ENCODE measurements around the gene FAM107B.

- no peak for TF ChIP-seq EZH2 (IDR thresholded peaks at IDR 0.05; ENCODE audit: low read depth, unreplicated experiment)
- TF ChIP-seq ZNF331 (CRISPR knock-in tag; IDR thresholded peaks at IDR 0.05; ENCODE audit: low read depth): no peak
- TF ChIP-seq, protein P1, sequence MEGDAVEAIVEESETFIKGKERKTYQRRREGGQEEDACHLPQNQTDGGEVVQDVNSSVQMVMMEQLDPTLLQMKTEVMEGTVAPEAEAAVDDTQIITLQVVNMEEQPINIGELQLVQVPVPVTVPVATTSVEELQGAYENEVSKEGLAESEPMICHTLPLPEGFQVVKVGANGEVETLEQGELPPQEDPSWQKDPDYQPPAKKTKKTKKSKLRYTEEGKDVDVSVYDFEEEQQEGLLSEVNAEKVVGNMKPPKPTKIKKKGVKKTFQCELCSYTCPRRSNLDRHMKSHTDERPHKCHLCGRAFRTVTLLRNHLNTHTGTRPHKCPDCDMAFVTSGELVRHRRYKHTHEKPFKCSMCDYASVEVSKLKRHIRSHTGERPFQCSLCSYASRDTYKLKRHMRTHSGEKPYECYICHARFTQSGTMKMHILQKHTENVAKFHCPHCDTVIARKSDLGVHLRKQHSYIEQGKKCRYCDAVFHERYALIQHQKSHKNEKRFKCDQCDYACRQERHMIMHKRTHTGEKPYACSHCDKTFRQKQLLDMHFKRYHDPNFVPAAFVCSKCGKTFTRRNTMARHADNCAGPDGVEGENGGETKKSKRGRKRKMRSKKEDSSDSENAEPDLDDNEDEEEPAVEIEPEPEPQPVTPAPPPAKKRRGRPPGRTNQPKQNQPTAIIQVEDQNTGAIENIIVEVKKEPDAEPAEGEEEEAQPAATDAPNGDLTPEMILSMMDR (conservative IDR thresholded peaks at IDR 0.05; ENCODE audit: low read depth in 2 of 2): no peak
- no peak for TF ChIP-seq EZH2phosphoT487 (IDR thresholded peaks at IDR 0.05; ENCODE audit: unreplicated experiment)
- TF ChIP-seq JUNB (IDR thresholded peaks at IDR 0.05; ENCODE audit: unreplicated experiment): no peak
- TF ChIP-seq, protein P2, sequence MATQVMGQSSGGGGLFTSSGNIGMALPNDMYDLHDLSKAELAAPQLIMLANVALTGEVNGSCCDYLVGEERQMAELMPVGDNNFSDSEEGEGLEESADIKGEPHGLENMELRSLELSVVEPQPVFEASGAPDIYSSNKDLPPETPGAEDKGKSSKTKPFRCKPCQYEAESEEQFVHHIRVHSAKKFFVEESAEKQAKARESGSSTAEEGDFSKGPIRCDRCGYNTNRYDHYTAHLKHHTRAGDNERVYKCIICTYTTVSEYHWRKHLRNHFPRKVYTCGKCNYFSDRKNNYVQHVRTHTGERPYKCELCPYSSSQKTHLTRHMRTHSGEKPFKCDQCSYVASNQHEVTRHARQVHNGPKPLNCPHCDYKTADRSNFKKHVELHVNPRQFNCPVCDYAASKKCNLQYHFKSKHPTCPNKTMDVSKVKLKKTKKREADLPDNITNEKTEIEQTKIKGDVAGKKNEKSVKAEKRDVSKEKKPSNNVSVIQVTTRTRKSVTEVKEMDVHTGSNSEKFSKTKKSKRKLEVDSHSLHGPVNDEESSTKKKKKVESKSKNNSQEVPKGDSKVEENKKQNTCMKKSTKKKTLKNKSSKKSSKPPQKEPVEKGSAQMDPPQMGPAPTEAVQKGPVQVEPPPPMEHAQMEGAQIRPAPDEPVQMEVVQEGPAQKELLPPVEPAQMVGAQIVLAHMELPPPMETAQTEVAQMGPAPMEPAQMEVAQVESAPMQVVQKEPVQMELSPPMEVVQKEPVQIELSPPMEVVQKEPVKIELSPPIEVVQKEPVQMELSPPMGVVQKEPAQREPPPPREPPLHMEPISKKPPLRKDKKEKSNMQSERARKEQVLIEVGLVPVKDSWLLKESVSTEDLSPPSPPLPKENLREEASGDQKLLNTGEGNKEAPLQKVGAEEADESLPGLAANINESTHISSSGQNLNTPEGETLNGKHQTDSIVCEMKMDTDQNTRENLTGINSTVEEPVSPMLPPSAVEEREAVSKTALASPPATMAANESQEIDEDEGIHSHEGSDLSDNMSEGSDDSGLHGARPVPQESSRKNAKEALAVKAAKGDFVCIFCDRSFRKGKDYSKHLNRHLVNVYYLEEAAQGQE (IDR thresholded peaks at IDR 0.05; ENCODE audit: unreplicated experiment): no peak
- no peak for TF ChIP-seq CREB1 (CRISPR knock-in tag; IDR thresholded peaks at IDR 0.05; ENCODE audit: low read depth)
- TF ChIP-seq POLR2AphosphoS5 (IDR thresholded peaks at IDR 0.05; ENCODE audit: low read depth): no peak
- TF ChIP-seq, protein P3, sequence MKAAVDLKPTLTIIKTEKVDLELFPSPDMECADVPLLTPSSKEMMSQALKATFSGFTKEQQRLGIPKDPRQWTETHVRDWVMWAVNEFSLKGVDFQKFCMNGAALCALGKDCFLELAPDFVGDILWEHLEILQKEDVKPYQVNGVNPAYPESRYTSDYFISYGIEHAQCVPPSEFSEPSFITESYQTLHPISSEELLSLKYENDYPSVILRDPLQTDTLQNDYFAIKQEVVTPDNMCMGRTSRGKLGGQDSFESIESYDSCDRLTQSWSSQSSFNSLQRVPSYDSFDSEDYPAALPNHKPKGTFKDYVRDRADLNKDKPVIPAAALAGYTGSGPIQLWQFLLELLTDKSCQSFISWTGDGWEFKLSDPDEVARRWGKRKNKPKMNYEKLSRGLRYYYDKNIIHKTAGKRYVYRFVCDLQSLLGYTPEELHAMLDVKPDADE (IDR thresholded peaks at IDR 0.05): no peak
- TF ChIP-seq, protein P4, sequence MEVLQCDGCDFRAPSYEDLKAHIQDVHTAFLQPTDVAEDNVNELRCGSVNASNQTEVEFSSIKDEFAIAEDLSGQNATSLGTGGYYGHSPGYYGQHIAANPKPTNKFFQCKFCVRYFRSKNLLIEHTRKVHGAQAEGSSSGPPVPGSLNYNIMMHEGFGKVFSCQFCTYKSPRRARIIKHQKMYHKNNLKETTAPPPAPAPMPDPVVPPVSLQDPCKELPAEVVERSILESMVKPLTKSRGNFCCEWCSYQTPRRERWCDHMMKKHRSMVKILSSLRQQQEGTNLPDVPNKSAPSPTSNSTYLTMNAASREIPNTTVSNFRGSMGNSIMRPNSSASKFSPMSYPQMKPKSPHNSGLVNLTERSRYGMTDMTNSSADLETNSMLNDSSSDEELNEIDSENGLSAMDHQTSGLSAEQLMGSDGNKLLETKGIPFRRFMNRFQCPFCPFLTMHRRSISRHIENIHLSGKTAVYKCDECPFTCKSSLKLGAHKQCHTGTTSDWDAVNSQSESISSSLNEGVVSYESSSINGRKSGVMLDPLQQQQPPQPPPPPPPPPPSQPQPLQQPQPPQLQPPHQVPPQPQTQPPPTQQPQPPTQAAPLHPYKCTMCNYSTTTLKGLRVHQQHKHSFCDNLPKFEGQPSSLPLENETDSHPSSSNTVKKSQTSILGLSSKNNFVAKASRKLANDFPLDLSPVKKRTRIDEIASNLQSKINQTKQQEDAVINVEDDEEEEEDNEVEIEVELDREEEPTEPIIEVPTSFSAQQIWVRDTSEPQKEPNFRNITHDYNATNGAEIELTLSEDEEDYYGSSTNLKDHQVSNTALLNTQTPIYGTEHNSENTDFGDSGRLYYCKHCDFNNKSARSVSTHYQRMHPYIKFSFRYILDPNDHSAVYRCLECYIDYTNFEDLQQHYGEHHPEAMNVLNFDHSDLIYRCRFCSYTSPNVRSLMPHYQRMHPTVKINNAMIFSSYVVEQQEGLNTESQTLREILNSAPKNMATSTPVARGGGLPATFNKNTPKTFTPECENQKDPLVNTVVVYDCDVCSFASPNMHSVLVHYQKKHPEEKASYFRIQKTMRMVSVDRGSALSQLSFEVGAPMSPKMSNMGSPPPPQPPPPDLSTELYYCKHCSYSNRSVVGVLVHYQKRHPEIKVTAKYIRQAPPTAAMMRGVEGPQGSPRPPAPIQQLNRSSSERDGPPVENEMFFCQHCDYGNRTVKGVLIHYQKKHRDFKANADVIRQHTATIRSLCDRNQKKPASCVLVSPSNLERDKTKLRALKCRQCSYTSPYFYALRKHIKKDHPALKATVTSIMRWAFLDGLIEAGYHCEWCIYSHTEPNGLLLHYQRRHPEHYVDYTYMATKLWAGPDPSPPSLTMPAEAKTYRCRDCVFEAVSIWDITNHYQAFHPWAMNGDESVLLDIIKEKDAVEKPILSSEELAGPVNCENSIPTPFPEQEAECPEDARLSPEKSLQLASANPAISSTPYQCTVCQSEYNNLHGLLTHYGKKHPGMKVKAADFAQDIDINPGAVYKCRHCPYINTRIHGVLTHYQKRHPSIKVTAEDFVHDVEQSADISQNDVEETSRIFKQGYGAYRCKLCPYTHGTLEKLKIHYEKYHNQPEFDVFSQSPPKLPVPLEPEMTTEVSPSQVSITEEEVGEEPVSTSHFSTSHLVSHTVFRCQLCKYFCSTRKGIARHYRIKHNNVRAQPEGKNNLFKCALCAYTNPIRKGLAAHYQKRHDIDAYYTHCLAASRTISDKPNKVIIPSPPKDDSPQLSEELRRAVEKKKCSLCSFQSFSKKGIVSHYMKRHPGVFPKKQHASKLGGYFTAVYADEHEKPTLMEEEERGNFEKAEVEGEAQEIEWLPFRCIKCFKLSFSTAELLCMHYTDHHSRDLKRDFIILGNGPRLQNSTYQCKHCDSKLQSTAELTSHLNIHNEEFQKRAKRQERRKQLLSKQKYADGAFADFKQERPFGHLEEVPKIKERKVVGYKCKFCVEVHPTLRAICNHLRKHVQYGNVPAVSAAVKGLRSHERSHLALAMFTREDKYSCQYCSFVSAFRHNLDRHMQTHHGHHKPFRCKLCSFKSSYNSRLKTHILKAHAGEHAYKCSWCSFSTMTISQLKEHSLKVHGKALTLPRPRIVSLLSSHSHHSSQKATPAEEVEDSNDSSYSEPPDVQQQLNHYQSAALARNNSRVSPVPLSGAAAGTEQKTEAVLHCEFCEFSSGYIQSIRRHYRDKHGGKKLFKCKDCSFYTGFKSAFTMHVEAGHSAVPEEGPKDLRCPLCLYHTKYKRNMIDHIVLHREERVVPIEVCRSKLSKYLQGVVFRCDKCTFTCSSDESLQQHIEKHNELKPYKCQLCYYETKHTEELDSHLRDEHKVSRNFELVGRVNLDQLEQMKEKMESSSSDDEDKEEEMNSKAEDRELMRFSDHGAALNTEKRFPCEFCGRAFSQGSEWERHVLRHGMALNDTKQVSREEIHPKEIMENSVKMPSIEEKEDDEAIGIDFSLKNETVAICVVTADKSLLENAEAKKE (CRISPR knock-in tag; IDR thresholded peaks at IDR 0.05): no peak
- TF ChIP-seq ZNF114 (CRISPR knock-in tag; IDR thresholded peaks at IDR 0.05): no peak
- no peak for TF ChIP-seq NANOG (IDR thresholded peaks at IDR 0.05; ENCODE audit: borderline replicate concordance)
- TF ChIP-seq STAT1 (IDR thresholded peaks at IDR 0.05; ENCODE audit: unreplicated experiment): no peak
Measured at GRCh38 chr10:14667781-14668180, 106.9 kb downstream of the FAM107B start.

Measured in GM23338 (cell line).